ENCODE measurements around the gene CDKN2AIP. TPM values are rescaled to one million over a fixed set of nuclear protein-coding genes. Genes with fewer than 3 reads are reported as not detected.

The CDKN2AIP gene
- total RNA-seq, 1 experiment from 2014 or later: 13.4 TPM

DNA sequence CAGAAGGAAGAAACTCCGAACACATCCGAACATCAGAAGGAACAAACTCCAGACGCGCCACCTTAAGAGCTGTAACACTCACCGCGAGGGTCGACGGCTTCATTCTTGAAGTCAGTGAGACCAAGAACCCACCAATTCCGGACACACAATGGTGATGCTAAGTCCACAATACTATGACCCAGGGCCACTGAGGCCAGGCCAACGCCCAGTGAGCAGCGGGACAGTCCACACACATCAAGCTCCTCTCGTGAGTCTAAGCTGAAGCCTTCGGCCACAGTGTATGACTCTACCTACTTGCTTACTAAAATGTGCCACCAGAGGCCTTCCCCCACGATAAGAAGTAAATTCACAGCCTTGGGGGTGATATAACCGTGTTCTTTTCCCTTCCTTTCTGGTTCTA lies 10.2 kb upstream of the CDKN2AIP start:
- peaks cover 6% of the 10 kb centered on the region for H3K36me3 Mint-ChIP-seq (ENCODE audit: insufficient read depth, unreplicated experiment)
- intact Hi-C loops (cut with micrococcal nuclease): no loop called here
- DNase-seq (ENCODE audit: unreplicated experiment): no peak
- H3K27ac Mint-ChIP-seq (ENCODE audit: low read depth, unreplicated experiment): no peak overlapping the region
- TF ChIP-seq, protein P1, sequence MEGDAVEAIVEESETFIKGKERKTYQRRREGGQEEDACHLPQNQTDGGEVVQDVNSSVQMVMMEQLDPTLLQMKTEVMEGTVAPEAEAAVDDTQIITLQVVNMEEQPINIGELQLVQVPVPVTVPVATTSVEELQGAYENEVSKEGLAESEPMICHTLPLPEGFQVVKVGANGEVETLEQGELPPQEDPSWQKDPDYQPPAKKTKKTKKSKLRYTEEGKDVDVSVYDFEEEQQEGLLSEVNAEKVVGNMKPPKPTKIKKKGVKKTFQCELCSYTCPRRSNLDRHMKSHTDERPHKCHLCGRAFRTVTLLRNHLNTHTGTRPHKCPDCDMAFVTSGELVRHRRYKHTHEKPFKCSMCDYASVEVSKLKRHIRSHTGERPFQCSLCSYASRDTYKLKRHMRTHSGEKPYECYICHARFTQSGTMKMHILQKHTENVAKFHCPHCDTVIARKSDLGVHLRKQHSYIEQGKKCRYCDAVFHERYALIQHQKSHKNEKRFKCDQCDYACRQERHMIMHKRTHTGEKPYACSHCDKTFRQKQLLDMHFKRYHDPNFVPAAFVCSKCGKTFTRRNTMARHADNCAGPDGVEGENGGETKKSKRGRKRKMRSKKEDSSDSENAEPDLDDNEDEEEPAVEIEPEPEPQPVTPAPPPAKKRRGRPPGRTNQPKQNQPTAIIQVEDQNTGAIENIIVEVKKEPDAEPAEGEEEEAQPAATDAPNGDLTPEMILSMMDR (IDR thresholded peaks at IDR 0.05; ENCODE audit: unreplicated experiment): no peak
- H3K9me3 Mint-ChIP-seq (ENCODE audit: unreplicated experiment): no peaks in the 10 kb centered on the region
- no peak overlapping the region for H3K4me3 Mint-ChIP-seq (ENCODE audit: unreplicated experiment)
- H3K27me3 Mint-ChIP-seq (ENCODE audit: insufficient read depth, unreplicated experiment): no peaks in the 10 kb centered on the region
- no TSS peak for BruUV-seq (replicated peaks)
- POLR2A ChIA-PET: no interaction called here
- H3K4me1 Mint-ChIP-seq (ENCODE audit: insufficient read depth, unreplicated experiment): peaks cover 9% of the 10 kb centered on the region
- CTCF ChIA-PET: interaction anchor here (0.7 kb wide), 1 partner anchor 28 kb away, joined by 5 read pairs; no protein-coding TSS in a partner anchor

DNA sequence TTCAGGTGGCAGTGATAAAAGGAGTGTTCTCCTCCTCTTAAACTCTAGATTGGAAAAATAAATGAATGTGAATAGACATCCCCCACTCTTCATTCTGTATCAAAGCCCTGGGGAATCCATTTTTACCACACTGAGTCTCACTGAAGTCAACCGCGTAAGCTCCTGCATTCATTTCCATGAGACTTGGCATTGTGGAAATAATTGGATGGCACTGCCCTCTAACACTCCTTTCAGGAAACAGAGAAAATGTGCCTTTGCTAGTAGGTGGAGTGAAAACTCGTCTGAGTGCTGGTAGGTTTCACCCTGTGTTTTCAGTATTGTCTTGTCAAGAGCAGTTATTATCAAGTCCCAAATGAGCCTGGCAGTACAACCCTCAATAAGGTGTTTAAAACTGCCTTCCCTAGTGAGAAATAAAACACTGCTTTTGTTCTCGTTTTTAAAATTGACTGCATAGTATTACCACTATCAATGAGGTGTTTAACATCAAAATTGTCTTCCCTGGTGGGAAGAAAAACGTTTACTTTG lies 9.7 kb upstream of the CDKN2AIP start:
- no TSS peak for BruUV-seq (replicated peaks)
- DNase-seq (ENCODE audit: unreplicated experiment): no peak
- POLR2A ChIA-PET: interaction anchor here (1.8 kb wide), 1 partner anchor 9 kb away, joined by 5 read pairs; no protein-coding TSS in a partner anchor

DNA sequence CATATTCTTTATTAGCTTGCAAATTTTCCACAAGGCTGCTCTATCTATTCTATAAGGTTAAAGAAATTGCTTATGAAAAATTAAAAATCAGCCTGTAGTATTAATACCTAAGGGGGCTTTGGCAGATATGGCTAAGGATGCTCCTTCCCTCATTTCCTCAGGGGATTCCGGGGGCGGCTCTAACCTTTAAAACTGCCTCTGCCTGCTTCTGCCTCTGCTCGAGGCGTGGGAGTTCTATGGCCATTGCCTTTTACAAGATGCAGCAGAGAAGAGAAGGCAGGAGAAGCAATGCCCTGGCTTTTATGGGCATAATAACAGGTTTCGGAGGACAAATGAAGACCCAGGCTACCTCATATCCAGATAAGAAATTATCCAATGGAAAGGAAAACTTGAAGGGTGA lies 8.6 kb upstream of the CDKN2AIP start:
- DNase-seq (ENCODE audit: unreplicated experiment): no peak
- no TSS peak for BruUV-seq (replicated peaks)
- ChIA-PET POLR2A (interaction anchor here (1.8 kb wide), 1 partner anchor 8 kb away, joined by 5 read pairs; no protein-coding TSS in a partner anchor), CTCF (interaction anchor here (0.8 kb wide), 1 partner anchor 28 kb away, joined by 3 read pairs; no protein-coding TSS in a partner anchor)
- TF ChIP-seq, protein P1 (IDR thresholded peaks at IDR 0.05; ENCODE audit: unreplicated experiment): no peak
- Mint-ChIP-seq H3K9me3 (ENCODE audit: unreplicated experiment) (no peaks in the 10 kb centered on the region), H3K27ac (ENCODE audit: low read depth, unreplicated experiment) (no peak overlapping the region), H3K36me3 (ENCODE audit: insufficient read depth, unreplicated experiment) (peaks cover 10% of the 10 kb centered on the region), H3K27me3 (ENCODE audit: insufficient read depth, unreplicated experiment) (no peaks in the 10 kb centered on the region), H3K4me3 (ENCODE audit: unreplicated experiment) (no peak overlapping the region), H3K4me1 (ENCODE audit: insufficient read depth, unreplicated experiment) (peaks cover 9% of the 10 kb centered on the region)
- intact Hi-C loops (cut with micrococcal nuclease): no loop called here

More for the DNA sequence above, 9.7 kb upstream of the CDKN2AIP start:
- Mint-ChIP-seq H3K36me3 (ENCODE audit: insufficient read depth, unreplicated experiment) (peaks cover 10% of the 10 kb centered on the region), H3K27ac (ENCODE audit: low read depth, unreplicated experiment) (no peak overlapping the region), H3K4me3 (ENCODE audit: unreplicated experiment) (no peak overlapping the region), H3K4me1 (ENCODE audit: insufficient read depth, unreplicated experiment) (peaks cover 9% of the 10 kb centered on the region), H3K27me3 (ENCODE audit: insufficient read depth, unreplicated experiment) (no peaks in the 10 kb centered on the region), H3K9me3 (ENCODE audit: unreplicated experiment) (no peaks in the 10 kb centered on the region)
- TF ChIP-seq, protein P1 (IDR thresholded peaks at IDR 0.05; ENCODE audit: unreplicated experiment): no peak
- intact Hi-C loops (cut with micrococcal nuclease): no loop called here
- CTCF ChIA-PET: no interaction called here

DNA sequence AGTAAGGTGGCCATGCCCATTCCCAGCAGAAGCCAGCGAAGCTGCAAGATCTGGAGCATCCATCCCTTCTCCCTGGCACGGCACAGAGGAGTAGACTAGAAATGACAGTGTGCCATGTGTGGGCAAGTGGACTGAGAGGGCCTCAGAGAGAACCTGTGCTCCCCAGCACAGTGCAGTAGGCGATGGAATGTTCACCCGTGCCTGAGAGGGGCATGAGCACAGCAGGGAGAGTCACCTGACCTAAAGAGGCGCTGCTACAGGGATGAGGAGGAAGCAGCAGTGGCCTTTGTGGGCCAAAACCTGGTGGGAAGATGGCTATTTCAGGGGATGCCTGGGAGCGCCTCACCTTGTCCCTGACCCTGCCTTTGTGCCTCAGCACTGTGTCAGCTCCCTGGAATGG lies 8.0 kb upstream of the CDKN2AIP start:
- TF ChIP-seq, protein P1 (IDR thresholded peaks at IDR 0.05; ENCODE audit: unreplicated experiment): no peak
- CTCF ChIA-PET: interaction anchor here (0.7 to 1.4 kb wide), 2 partner anchors 8 to 72 kb away, joined by 3 to 7 read pairs; no protein-coding TSS in a partner anchor
- intact Hi-C loops (cut with micrococcal nuclease): no loop called here
- H3K9me3 Mint-ChIP-seq (ENCODE audit: unreplicated experiment): no peaks in the 10 kb centered on the region
- no peaks in the 10 kb centered on the region for H3K27me3 Mint-ChIP-seq (ENCODE audit: insufficient read depth, unreplicated experiment)
- POLR2A ChIA-PET: interaction anchor here (1.8 kb wide), 1 partner anchor 7 kb away, joined by 5 read pairs; no protein-coding TSS in a partner anchor
- H3K36me3 Mint-ChIP-seq (ENCODE audit: insufficient read depth, unreplicated experiment): peaks cover 10% of the 10 kb centered on the region
- BruUV-seq (replicated peaks): no TSS peak
- H3K4me1 Mint-ChIP-seq (ENCODE audit: insufficient read depth, unreplicated experiment): peaks cover 9% of the 10 kb centered on the region
- no peak overlapping the region for H3K4me3 Mint-ChIP-seq (ENCODE audit: unreplicated experiment)
- no peak for DNase-seq (ENCODE audit: unreplicated experiment)
- no peak overlapping the region for H3K27ac Mint-ChIP-seq (ENCODE audit: low read depth, unreplicated experiment)
